ENCODE measurements around the gene INPP4B.

INPP4B gene

GRCh38 chr4:142801966-142802365 is 44.1 kb downstream of the INPP4B start:
- H3K14ac ChIP-seq (ENCODE audit: low read length): no peak overlapping the region

DNA sequence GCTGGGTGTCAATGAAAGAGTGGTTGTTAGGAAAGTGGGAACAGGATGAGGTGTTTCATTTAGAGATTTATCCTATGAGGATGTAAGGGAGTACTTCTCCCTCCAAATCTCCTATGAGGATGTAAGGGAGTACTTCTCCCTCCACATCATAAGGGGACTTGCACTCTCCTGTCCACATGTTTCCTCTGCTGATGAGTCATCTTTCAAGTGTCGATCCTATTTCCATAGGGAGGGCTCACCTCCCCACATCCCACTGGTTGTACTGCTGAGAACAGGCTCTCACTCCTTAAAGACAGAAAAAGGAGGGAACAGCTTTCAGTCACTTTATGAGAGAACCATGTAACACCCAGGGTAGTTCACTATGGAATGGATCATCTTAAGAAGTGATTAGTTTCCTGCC is 65.0 kb downstream of the INPP4B start:
- Histone ChIP-seq H3K4ac (ENCODE audit: low read length) (no peak overlapping the region), H3K27ac (replicated peaks; ENCODE audit: low read length) (no peak overlapping the region), H3K4me3 (ENCODE audit: low read length in 2 of 2) (no peak overlapping the region), H3K4me1 (ENCODE audit: control insufficient read depth in 2 of 2, insufficient read depth in 1 of 2, low read depth in 1 of 2, low read length in 2 of 2) (no peaks in the 10 kb centered on the region), H2AK5ac (ENCODE audit: low read depth, low read length) (no peak overlapping the region), H4K8ac (ENCODE audit: low read depth, low read length) (no peak overlapping the region), H2BK12ac (ENCODE audit: low read length) (no peak overlapping the region), H3K14ac (ENCODE audit: low read length) (no peak overlapping the region), H3K36me3 (replicated peaks in 1 of 2; ENCODE audit: control insufficient read depth in 2 of 2, insufficient read depth in 2 of 2, low read length in 2 of 2) (no peaks in the 10 kb centered on the region), H2BK5ac (ENCODE audit: low read length) (no peak overlapping the region), H2BK120ac (ENCODE audit: low read depth, low read length) (no peak overlapping the region), H2AFZ (ENCODE audit: low read length) (no peak overlapping the region), H3K9ac (ENCODE audit: low read depth, low read length, poor library complexity) (no peak overlapping the region), H4K91ac (ENCODE audit: low read depth, low read length, poor library complexity) (no peak overlapping the region), H3K18ac (ENCODE audit: low read length) (no peak overlapping the region), H3K27me3 (ENCODE audit: control insufficient read depth in 3 of 3, insufficient read depth in 3 of 3, low read depth in 1 of 3, low read length in 3 of 3) (no peaks in the 10 kb centered on the region), H3K23ac (ENCODE audit: low read depth, low read length, poor library complexity) (no peak overlapping the region), H2BK15ac (ENCODE audit: low read length) (no peak overlapping the region), H3K9me3 (replicated peaks in 1 of 2; ENCODE audit: control insufficient read depth in 2 of 2, insufficient read depth in 1 of 2, low read depth in 1 of 2, low read length in 2 of 2) (no peaks in the 10 kb centered on the region), H3K4me2 (ENCODE audit: insufficient read depth, low read length, poor library complexity, severe bottlenecking) (no peak overlapping the region), H3K79me1 (ENCODE audit: low read depth, low read length) (no peaks in the 10 kb centered on the region)
- no CpG with 5 or more reads among the region's 1 CpG for WGBS, 2 donors (ENCODE audit: extremely low coverage in 2 of 2, insufficient read length in 2 of 2, insufficient replicate concordance in 1 of 2)
- no peak for DNase-seq (ENCODE audit: low spot score)

More at GRCh38 chr4:142801966-142802365, 44.1 kb downstream of the INPP4B start:
- Histone ChIP-seq H3K23ac (ENCODE audit: low read depth, low read length, poor library complexity) (no peak overlapping the region), H3K9me3 (replicated peaks in 1 of 2; ENCODE audit: control insufficient read depth in 2 of 2, insufficient read depth in 1 of 2, low read depth in 1 of 2, low read length in 2 of 2) (no peaks in the 10 kb centered on the region), H2BK15ac (ENCODE audit: low read length) (no peak overlapping the region), H3K4ac (ENCODE audit: low read length) (no peak overlapping the region), H2BK5ac (ENCODE audit: low read length) (no peak overlapping the region), H3K4me1 (ENCODE audit: control insufficient read depth in 2 of 2, insufficient read depth in 1 of 2, low read depth in 1 of 2, low read length in 2 of 2) (no peaks in the 10 kb centered on the region), H2BK12ac (ENCODE audit: low read length) (no peak overlapping the region), H2AFZ (ENCODE audit: low read length) (no peak overlapping the region), H2AK5ac (ENCODE audit: low read depth, low read length) (no peak overlapping the region), H3K4me2 (ENCODE audit: insufficient read depth, low read length, poor library complexity, severe bottlenecking) (no peak overlapping the region), H4K91ac (ENCODE audit: low read depth, low read length, poor library complexity) (no peak overlapping the region), H3K9ac (ENCODE audit: low read depth, low read length, poor library complexity) (no peak overlapping the region), H3K4me3 (ENCODE audit: low read length in 2 of 2) (no peak overlapping the region), H4K8ac (ENCODE audit: low read depth, low read length) (no peak overlapping the region), H3K27ac (replicated peaks; ENCODE audit: low read length) (no peak overlapping the region), H3K79me1 (ENCODE audit: low read depth, low read length) (no peaks in the 10 kb centered on the region), H2BK120ac (ENCODE audit: low read depth, low read length) (no peak overlapping the region), H3K18ac (ENCODE audit: low read length) (no peak overlapping the region), H3K36me3 (replicated peaks in 1 of 2; ENCODE audit: control insufficient read depth in 2 of 2, insufficient read depth in 2 of 2, low read length in 2 of 2) (no peaks in the 10 kb centered on the region), H3K27me3 (ENCODE audit: control insufficient read depth in 3 of 3, insufficient read depth in 3 of 3, low read depth in 1 of 3, low read length in 3 of 3) (no peaks in the 10 kb centered on the region)
- no CpG with 5 or more reads among the region's 2 CpGs for WGBS, 2 donors (ENCODE audit: extremely low coverage in 2 of 2, insufficient read length in 2 of 2, insufficient replicate concordance in 1 of 2)
- no peak for DNase-seq (ENCODE audit: low spot score)

GRCh38 chr4:142778900-142779299 is 67.2 kb downstream of the INPP4B start:
- Histone ChIP-seq H3K27me3 (ENCODE audit: control insufficient read depth in 3 of 3, insufficient read depth in 3 of 3, low read depth in 1 of 3, low read length in 3 of 3) (no peaks in the 10 kb centered on the region), H3K79me1 (ENCODE audit: low read depth, low read length) (no peaks in the 10 kb centered on the region), H3K14ac (ENCODE audit: low read length) (no peak overlapping the region), H3K9ac (ENCODE audit: low read depth, low read length, poor library complexity) (no peak overlapping the region), H3K18ac (ENCODE audit: low read length) (no peak overlapping the region), H2AFZ (ENCODE audit: low read length) (no peak overlapping the region), H4K8ac (ENCODE audit: low read depth, low read length) (no peak overlapping the region), H3K27ac (replicated peaks; ENCODE audit: low read length) (no peak overlapping the region), H4K91ac (ENCODE audit: low read depth, low read length, poor library complexity) (no peak overlapping the region), H3K4ac (ENCODE audit: low read length) (no peak overlapping the region), H3K23ac (ENCODE audit: low read depth, low read length, poor library complexity) (no peak overlapping the region), H2BK5ac (ENCODE audit: low read length) (no peak overlapping the region), H3K36me3 (replicated peaks in 1 of 2; ENCODE audit: control insufficient read depth in 2 of 2, insufficient read depth in 2 of 2, low read length in 2 of 2) (no peaks in the 10 kb centered on the region), H2BK120ac (ENCODE audit: low read depth, low read length) (no peak overlapping the region), H3K9me3 (replicated peaks in 1 of 2; ENCODE audit: control insufficient read depth in 2 of 2, insufficient read depth in 1 of 2, low read depth in 1 of 2, low read length in 2 of 2) (no peaks in the 10 kb centered on the region), H3K4me1 (ENCODE audit: control insufficient read depth in 2 of 2, insufficient read depth in 1 of 2, low read depth in 1 of 2, low read length in 2 of 2) (no peaks in the 10 kb centered on the region), H3K4me2 (ENCODE audit: insufficient read depth, low read length, poor library complexity, severe bottlenecking) (no peak overlapping the region), H2BK12ac (ENCODE audit: low read length) (no peak overlapping the region), H2BK15ac (ENCODE audit: low read length) (no peak overlapping the region), H2AK5ac (ENCODE audit: low read depth, low read length) (no peak overlapping the region), H3K4me3 (ENCODE audit: low read length in 2 of 2) (no peak overlapping the region)
- WGBS, 2 donors (ENCODE audit: extremely low coverage in 2 of 2, insufficient read length in 2 of 2, insufficient replicate concordance in 1 of 2): no CpG with 5 or more reads among the region's 1 CpG
- DNase-seq (ENCODE audit: low spot score): no peak

- no CpG with 5 or more reads among the region's 1 CpG for WGBS, 2 donors (ENCODE audit: extremely low coverage in 2 of 2, insufficient read length in 2 of 2, insufficient replicate concordance in 1 of 2)
- no peak overlapping the region for H2AK5ac ChIP-seq (ENCODE audit: low read depth, low read length)
- H2BK12ac ChIP-seq (ENCODE audit: low read length): no peak overlapping the region
- H3K27me3 ChIP-seq (ENCODE audit: control insufficient read depth in 3 of 3, insufficient read depth in 3 of 3, low read depth in 1 of 3, low read length in 3 of 3): no peaks in the 10 kb centered on the region
- H3K23ac ChIP-seq (ENCODE audit: low read depth, low read length, poor library complexity): no peak overlapping the region
- no peak overlapping the region for H2BK15ac ChIP-seq (ENCODE audit: low read length)
- no peak overlapping the region for H3K18ac ChIP-seq (ENCODE audit: low read length)
- H3K9ac ChIP-seq (ENCODE audit: low read depth, low read length, poor library complexity): no peak overlapping the region
- no peaks in the 10 kb centered on the region for H3K79me1 ChIP-seq (ENCODE audit: low read depth, low read length)
- H3K4ac ChIP-seq (ENCODE audit: low read length): no peak overlapping the region
- no peaks in the 10 kb centered on the region for H3K36me3 ChIP-seq (replicated peaks in 1 of 2; ENCODE audit: control insufficient read depth in 2 of 2, insufficient read depth in 2 of 2, low read length in 2 of 2)
- no peaks in the 10 kb centered on the region for H3K9me3 ChIP-seq (replicated peaks in 1 of 2; ENCODE audit: control insufficient read depth in 2 of 2, insufficient read depth in 1 of 2, low read depth in 1 of 2, low read length in 2 of 2)
- H3K4me2 ChIP-seq (ENCODE audit: insufficient read depth, low read length, poor library complexity, severe bottlenecking): no peak overlapping the region
- H2BK5ac ChIP-seq (ENCODE audit: low read length): no peak overlapping the region
- H4K91ac ChIP-seq (ENCODE audit: low read depth, low read length, poor library complexity): no peak overlapping the region
- H3K27ac ChIP-seq (replicated peaks; ENCODE audit: low read length): no peak overlapping the region
- no peak overlapping the region for H4K8ac ChIP-seq (ENCODE audit: low read depth, low read length)
- H3K4me1 ChIP-seq (ENCODE audit: control insufficient read depth in 2 of 2, insufficient read depth in 1 of 2, low read depth in 1 of 2, low read length in 2 of 2): no peaks in the 10 kb centered on the region
- no peak overlapping the region for H2AFZ ChIP-seq (ENCODE audit: low read length)
- no peak overlapping the region for H3K4me3 ChIP-seq (ENCODE audit: low read length in 2 of 2)
- H2BK120ac ChIP-seq (ENCODE audit: low read depth, low read length): no peak overlapping the region
- DNase-seq (ENCODE audit: low spot score): no peak
- H3K14ac ChIP-seq (ENCODE audit: low read length): no peak overlapping the region
Measured at GRCh38 chr4:142778430-142778829, 67.7 kb downstream of the INPP4B start.
